Caki2 (cell line): ENCODE results near the gene HJV. TPM values are rescaled to one million over a fixed set of nuclear protein-coding genes. Genes with fewer than 3 reads are reported as not detected.
A peak's percentile ranks its signal among the peaks of the same experiment; 100 is the strongest.
"Not testable (repeated sequence)": the region's sequence is repeated elsewhere in the genome, so short reads cannot be mapped to it uniquely, and the experiment has no call there.

ENCODE experiments used
- DNase-seq: peaks from one replicate; pipeline ENCODE4 v3.0.0-alpha.2; 2015; ENCODE audit warnings: low read depth
- in situ Hi-C: cut with HindIII; loops from 2 replicates; pipeline ENCODE4 v1.10.0; 2016; ENCODE audit warnings: low sequenced_read_pairs, low pct_unique_long_range_greater_than_20kb, mixed read lengths
- total RNA-seq: library from RNA; depleted of rRNA; stranded (reverse); fragments of >200 nt; shearing (Covaris generic); gene quantifications from 2 replicates; pipeline ENCODE4 v1.2.3, GENCODE V29; 2014; ENCODE audit warnings: low replicate concordance

HJV gene
- total RNA-seq, 1 experiment from 2014 or later, result not detected

DNA sequence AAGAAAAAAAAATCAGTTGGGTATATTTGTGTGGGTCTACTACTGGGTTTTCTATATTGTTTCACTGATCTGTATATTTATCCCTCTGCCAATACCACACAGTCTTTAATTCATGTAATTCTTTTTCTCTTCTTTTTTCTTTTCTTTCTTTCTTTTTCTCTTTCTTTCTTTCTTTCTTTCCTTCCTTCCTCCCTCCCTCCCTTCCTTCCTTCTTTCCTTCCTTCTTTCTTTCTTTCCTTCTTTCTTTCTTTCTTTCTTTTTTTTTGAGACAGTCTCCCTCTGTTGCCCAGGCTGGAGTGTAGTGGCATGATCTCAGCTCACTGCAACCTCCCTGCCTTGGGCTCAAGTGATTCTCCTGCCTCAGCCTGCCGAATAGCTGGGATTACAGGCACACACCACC, 5.1 kb upstream of the HJV start:
- in situ Hi-C loops, DNase-seq: not testable (repeated sequence)

DNA sequence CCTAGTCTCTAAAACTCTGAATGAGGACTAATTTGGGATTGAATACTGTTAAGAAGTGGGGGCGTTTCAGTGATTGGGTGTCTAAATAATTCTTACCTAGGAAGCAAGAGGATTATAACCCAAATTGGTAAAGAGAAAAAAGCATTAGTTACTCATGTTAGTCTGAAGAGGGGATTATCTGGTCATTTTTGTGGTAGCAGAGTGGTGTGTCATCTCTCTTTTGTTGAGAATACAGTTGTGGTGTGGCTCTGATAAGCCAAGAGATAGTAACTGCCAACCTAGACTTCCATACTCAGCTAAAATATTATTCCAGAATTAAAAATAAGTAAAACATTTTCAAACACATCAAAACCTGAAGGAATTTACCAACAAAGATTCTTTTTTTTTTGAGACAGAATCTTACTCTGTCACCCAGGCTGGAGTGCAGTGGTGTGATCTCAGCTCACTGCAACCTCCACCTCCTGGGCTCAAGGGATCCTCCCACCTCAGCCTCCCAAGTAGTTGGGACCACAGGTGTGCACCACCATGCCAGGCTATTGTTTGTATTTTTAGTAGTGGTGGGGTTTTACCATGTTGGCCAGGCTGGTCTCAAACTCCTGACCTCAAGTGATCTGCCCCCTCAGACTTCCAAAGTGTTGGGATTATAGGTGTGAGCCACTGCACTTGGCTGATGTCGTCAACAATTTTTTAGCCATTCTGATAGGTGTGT, 4.4 kb upstream of the HJV start:
- in situ Hi-C loops, DNase-seq: not testable (repeated sequence)

DNA sequence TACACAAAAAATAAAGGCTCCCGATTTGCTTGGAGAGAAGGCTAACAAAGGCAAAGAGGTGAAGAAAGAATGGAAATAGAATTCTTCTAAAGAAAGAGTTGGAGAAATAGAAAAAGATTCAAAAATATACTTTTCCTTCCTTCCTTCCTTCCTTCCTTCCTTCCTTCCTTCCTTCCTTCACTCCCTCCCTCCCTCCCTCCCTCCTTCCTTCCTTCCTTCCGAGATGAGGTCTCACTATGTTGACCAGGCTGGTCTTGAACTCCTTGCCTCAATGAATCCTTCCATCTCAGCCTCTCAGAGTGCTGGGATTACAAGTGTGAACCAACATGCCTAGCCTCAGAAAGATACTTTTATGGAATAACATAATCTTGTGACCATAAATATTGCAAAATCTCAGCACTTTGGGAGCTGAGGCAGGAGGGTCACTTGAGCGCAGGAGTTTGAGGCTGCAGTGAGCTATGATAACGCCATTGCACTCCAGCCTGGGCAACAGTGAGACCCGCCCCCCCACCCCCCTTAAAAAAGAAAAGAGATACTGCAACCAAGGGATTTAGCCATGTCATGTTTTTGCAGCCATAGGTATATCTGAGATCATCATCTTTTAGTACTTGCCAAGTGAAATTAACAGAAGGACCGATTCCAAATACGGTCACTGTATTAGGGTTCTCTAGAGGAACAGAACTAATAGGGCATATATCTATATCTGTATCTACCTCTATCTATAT, 1.0 kb upstream of the HJV start:
- no peak for DNase-seq
- in situ Hi-C loops, result no loop called here

DNA sequence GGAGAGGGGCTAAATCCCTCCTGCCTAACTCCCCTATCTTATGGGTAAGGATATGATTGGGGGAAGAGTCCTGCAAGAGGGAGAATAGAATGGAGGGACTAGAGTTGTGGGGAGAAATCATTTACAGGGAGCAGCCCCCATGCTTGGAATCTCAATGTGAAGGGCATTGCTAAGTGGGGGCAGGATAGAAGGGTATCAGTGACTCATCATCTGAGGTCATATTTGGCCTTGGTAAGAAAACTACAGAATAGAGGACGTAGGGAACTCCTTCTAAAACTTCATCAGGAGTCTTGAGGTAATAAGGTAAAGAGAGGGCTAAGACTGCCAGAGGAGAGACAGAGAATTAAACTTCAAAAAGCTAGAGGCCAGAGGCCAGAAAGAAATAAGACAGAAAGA, 487 bp downstream of the HJV start:
- DNase-seq, result no peak
- in situ Hi-C loops, result no loop called here

DNA sequence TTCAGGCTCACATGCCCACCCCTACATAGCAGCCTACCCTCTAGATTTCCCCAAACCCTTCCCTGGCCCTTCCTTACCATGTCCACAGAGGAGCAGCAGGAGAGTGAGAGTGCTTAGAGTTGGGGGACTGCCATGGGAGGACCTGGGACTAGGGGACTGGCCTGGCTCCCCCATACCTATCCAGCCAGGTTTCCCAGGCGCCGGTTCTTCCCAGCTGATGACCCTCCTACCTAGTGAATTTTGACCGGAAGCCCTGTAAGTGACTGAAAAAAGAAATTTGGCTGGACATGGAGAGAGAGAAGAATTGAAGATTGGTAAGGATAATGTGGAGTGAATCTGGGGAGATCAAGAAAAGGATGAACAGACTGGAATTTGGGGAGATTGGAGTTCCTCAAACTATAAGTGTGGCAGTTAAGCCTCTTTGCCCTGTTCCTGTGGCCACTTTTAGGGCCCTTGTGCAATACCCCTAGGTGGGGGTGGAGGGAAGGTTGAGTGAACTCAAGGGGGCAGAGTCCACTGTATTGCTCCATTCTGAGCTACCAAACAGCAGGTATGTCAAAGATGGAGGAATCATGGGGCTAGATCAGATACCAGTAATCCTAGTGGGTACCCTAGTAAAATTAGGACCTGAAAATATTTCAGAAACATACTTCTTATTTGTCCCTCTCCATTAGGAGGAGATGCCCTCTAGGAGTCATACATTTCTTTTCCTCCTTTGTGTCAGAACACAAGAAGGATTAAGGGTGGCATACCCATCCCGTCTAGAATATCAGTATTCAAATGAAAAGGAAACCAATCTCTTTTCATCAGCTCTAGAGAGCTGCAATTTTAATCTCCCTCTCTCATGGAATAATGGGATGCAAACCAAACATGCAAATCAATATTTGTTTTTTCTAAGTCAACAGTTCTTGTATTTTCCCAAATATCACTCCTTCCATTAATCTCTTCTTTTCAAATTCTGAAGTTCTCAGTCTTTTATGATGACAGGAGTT, 1.2 kb downstream of the HJV start:
- in situ Hi-C loops, result no loop called here
- no peak for DNase-seq

DNA sequence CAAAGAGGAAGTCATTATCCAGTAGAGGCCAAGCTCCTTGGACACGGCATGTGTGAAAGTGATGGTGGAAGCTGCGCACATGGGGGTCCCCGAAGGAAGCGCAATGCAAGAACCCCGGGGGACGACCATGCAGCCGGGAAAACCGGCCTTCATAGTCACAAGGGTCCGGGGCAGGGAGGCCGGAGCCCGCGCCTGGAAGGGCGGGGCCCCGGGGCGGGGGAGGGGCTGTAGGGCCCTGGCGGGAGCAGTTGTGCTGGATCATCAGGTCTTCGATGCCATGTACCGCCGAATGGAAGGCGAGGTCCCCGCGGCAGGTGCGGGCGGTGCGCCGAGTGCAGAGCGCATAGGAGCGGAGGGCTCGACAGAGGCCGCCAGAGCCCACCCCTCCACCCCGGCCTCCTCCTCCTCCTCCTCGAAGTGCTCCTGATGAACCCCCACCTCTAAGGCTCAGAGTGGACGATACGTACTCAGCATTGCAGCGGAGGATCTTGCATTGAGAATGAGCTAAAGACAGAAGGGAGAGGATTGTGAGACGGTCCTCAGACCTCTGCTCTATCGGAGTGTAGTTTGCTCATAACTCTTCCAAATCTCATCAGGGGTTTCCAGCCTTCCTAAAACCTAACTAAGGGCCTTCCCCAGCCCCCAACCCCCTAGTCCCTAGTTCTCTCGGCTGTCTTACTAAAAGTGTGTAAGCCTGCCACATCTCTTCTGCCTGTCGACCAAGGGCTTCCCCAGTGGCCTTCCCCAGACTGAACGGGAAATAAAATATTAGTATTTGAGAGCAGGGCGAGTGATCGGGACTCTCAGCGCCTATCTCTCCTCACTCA, 2.1 kb downstream of the HJV start:
- DNase-seq, result no peak
- in situ Hi-C loops, result no loop called here

DNA sequence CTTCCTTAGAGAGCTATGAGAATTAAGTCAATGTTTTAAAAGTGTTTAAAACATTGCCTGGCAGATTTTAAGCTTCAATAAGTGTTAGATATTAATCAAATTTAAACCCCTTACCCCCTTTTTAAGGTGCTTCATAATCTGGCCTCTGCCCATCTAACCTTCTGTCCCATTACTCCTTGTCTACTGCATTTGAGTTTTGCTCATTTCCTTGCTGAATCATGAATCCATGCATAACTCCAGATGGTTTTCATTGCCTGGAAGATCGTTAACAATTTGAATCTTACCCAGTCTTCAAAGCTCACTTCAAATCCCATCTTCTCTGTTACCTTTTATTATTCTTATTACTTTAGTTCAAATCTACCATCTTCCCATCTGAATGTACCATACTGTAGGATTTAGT, 4.6 kb downstream of the HJV start:
- in situ Hi-C loops, result no loop called here
- no peak for DNase-seq

DNA sequence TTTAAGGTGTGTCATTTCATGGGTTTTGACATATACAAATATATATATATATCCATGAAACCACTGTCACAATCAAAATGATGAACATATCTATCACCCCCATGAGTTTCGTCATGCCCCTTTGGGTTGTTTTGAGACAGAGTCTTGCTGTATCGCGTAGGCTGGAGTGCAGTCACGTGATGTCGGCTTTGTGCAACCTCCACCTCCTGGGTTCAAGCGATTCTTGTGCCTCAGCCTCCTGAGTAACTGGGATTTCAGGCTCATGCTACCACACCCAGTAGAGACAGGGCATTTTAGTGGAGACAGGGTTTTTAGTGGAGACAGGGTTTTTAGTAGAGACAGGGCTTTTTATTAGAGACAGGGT, 8.0 kb downstream of the HJV start:
- in situ Hi-C loops, result no loop called here
- no peak for DNase-seq

DNA sequence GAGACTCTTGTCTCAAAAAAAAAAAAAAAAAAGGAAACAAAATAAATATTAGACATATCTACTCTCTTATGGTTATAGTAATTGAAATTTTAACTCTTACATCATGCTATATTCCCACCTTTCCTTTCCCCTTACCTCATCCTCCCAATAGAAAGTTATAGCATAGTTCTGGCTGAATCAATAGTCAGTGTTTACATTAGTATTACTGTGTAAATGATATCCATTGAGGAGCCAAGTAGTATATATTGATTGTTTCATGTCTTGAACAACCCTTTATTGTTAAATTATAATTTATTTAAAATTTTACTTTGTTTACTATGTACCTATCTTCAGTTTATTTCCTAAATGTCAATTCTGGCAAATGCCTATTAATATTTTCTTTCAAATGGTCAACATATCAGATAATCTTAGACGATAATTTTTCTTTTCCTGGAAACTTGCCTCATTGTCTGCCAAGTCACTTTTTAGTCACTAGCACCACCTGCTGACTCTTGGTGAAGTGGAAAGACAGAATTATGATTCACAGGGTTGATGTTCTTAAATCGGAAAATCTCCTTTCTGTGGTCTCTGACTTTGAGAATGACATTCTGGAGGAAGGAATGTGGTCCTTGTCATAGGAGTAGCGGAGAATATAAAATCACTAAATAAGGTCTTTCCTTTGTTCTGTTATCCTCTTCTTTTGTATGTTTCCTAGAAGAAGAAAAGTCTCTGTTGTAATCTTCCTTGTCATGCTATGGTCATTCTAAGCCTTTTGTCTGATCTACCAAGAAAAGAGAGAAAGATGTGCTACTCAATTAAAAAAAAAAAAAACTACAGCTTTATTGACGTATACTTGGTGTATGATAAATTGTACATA, 8.6 kb downstream of the HJV start:
- in situ Hi-C loops, result no loop called here
- peak; percentile 54 for DNase-seq

DNA sequence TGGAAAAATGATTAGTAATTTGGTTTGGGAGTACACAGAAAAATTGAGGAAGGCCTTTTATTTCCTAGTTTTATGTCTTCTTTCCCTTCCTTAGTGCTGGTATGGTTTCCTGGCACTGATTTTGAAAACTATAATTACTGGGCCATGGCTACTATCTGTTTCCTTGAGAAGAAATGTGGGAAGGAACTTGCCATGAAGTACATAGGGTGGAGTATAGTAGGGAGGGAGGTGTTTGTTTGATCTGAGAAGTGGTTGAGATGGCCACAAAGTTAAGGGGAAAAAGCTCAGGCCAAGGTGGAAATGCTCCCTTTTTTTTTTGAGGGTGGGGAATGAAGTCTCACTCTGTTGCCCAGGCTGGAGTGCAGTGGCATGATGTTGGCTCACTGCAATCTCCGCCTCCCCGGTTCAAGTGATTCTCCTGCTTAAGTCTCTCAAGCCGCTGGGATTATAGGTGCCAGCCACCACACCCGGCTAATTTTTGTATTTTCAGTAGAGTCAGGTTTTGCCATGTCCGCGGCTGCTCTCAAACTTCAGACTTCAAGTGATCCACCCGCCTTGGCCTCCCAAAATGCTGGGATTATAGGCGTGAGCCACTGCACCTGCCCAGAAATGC, 11.3 kb downstream of the HJV start:
- no peak for DNase-seq
- in situ Hi-C loops, result no loop called here

DNA sequence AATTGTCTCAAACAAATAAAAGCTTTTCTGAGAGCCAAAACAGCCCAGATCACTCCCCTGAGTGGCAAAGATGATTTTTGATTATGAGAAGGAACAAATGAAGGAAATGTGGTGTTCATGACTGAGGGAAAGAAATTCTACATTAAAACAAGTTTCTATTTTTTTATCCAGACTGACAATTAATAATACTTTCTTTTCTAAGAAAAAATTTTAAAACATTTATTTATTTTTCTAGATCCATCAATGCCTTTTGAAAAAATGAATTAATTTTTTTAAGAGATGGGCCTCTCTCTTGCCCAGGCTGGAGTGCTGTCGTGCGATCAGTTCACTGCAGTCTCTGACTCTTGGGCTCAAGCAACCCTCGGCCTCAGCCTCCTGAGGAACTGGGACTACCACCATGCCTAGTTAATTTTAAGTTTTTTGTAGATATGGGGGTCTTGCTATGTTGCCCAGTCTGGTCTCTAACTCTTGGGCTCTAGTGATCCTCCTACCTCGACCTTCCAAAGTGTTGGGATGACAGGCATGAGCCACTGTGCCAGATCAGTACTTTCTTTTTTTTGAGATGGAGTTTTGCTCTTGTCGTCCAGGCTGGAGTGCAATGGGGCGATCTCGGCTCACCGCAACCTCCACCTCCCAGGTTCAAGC, 13.9 kb downstream of the HJV start:
- in situ Hi-C loops, result no loop called here
- no peak for DNase-seq

DNA sequence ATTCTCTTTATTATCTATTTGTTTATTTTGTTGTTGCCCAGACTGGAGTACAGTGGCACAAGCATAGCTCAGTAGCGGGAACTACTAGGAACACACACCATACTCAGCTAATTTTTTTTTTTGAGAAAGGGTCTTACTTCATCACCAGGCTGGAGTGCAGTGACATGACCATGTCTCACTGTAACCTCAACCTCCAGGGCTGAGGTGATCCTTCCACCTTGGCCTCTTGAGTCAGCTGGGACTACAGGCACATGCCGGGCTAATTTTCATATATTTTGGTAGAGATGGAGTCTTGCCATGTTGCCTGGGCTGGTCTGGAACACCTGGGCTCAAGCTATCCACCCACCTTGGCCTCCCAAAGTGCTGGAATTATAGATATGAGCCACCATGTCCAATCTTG, 19.8 kb downstream of the HJV start:
- in situ Hi-C loops, result no loop called here
- no peak for DNase-seq

DNA sequence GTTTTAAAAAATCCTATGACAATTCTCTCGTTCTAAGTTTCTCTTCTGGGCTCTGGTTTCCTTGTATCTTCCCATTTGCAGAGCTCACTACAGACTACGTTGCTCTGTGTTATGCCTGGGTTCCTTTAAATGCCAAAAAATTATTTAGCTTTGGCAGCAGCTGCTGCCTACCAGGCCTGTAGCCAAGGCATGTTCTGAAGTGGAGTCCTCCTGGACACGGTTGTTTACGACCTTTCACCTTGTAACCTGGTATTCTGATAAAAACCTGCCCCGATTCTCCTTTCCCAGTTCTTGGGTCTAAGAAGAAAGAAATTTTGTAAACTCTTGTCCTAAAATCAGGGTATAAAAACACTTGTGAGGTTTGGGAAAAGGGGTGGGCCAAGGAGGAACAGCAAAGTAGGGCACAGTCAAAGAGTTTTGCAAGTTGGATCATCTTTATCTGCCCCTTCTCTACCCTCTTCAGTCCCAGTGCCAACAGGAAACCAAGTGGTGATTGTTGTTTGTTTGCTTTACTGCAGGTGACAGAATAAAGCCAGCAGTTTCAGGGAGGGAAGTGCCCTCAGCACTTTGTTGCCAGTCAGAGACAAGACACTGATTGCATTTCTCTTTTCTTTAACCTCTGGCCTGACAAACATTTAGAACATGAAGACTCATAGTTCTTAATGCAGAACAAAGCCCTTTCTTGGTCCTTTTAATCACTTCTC, 22.1 kb downstream of the HJV start:
- in situ Hi-C loops, result no loop called here
- DNase-seq, result no peak

DNA sequence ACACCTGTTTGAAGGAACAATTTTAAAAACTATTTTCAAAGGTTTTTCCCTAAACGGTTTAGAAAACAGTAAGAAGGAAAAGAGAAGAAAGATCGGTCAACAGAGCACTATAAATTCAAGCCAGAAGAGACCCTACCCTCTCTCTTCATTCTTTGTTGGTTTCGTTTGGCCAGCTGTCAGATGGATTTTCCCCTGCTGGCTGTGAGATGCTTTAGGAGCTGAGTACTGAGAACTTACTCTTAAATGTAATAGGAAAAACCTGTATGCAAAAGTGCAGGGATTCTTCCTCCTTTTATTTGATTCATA, 23.9 kb downstream of the HJV start:
- in situ Hi-C loops, result no loop called here
- no peak for DNase-seq

DNA sequence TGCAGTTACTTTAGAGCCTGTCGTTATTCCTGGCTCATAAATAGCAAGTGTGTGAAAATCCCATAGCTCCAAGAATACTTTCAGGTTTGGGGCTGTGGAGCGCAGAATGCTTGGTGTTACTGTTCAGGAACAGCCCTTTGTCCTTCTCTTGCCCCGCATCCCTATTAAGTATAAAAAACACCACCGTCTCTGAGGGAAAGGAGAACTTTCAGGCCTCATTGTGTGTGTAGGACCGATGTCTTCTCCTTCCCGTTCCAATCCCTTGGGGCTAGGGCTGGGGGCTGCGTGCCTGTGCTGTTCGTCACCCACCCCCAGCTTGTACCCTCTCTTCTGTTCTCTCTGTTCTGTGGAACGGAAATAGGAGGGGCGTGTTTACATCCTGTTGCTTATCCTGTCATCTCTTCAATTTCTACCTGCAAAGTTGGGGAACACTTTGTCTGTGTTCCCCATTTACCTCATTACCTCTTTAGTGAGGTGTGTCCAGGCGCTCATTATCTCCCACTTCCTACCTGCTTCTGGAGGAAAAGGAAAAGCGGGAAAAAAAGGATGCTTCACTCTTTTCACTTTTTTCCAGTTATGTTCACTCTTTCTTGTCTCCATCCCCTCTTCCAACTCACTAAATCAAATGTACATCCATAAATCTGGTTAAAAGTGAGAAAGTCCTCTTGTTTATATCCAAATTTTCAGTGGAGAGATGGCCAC, 24.4 kb downstream of the HJV start:
- DNase-seq, result no peak
- in situ Hi-C loops, result no loop called here
